ENCODE measurements around the gene HOXB3.

DNA sequence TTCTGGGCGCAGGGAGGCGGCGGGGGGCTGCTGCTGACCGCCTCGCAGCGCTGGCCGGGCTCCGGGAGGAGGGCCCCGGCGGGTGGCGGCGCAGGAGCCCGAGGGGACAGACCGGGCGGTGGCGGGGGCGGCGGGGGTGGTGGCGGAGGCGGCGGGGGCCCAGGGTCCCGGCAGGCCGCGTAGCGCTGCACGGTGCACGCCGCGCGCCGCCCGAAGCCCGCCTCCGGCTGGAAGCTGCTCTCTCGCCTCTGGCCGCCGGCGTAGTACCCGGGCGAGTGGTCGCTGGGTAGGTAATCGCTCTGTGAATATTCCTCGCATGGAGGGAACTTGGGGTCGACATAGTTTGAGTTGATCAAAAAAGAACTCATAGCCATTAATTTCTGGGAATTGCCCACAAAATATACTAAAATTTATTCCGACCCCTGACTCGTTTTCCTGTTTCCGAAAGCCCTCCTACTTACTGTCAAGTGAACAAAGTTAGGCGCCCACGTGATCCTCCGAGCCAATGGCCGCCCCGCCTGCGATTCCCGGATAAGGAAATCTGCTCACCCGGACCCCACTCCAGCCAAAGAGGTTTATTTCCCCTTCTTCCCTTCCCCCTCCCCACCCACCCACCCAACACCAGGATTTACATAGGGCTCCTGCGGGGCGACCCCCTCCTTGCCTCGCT, 12.0 kb downstream of the HOXB3 start, which contains the start of gene HOXB4:
- peak in 2 of 3 donors; percentile 14 to 46 for TF ChIP-seq POLR2AphosphoS5 (IDR thresholded peaks at IDR 0.05)
- TF ChIP-seq, protein P1, sequence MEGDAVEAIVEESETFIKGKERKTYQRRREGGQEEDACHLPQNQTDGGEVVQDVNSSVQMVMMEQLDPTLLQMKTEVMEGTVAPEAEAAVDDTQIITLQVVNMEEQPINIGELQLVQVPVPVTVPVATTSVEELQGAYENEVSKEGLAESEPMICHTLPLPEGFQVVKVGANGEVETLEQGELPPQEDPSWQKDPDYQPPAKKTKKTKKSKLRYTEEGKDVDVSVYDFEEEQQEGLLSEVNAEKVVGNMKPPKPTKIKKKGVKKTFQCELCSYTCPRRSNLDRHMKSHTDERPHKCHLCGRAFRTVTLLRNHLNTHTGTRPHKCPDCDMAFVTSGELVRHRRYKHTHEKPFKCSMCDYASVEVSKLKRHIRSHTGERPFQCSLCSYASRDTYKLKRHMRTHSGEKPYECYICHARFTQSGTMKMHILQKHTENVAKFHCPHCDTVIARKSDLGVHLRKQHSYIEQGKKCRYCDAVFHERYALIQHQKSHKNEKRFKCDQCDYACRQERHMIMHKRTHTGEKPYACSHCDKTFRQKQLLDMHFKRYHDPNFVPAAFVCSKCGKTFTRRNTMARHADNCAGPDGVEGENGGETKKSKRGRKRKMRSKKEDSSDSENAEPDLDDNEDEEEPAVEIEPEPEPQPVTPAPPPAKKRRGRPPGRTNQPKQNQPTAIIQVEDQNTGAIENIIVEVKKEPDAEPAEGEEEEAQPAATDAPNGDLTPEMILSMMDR (IDR thresholded peaks at IDR 0.05) = no peak

All from transverse colon (tissue), 4 donors.